HepG2 (cell line): ENCODE data around the gene PTPRM. TPM values are rescaled to one million over a fixed set of nuclear protein-coding genes. Genes with fewer than 3 reads are reported as not detected.

ENCODE experiments used
- ATAC-seq: fragments of 200-7000 bp; cut with Tn5 transposase; 3 replicates; pipeline ENCODE4 v1.9.1; 2020; ENCODE audit warnings: mild to moderate bottlenecking, moderate library complexity
- BruUV-seq: library from RNA; stranded (reverse); fragments of 400-500 nt; replicated peaks from 2 replicates; lab custom pipeline; 2021; lab: Mats Ljungman, UMichigan
- CTCF ChIA-PET: fragments of 300-600 bp; formaldehyde crosslinking; extraction: SDS; loops from one replicate; lab custom pipeline; 2021; ENCODE audit warnings: low total read pairs, inconsistent platforms, low intra/inter-chr PET ratio; lab: Yijun Ruan, JAX
- POLR2A ChIA-PET: fragments of 350-600 bp; sonication (Branson Sonifier 250); formaldehyde crosslinking; loops from one replicate; lab custom pipeline; 2020; ENCODE audit warnings: antibody characterized with exemption, inconsistent platforms; lab: Yijun Ruan, JAX
- DNase-seq: peaks from one replicate; pipeline ENCODE4 v3.0.0-alpha.2; 2015; ENCODE audit warnings: low spot score
- FAIRE-seq: peaks from 3 replicates; lab custom pipeline; 2011; peaks lifted over from hg19 to GRCh38; lab: Jason Lieb, UNC
- H2AFZ ChIP-seq: one replicate; pipeline ENCODE4 v1.6.1; 2011; ENCODE audit warnings: low read length, inconsistent platforms
- H3K27ac ChIP-seq: fragments of 300-600 bp; 3 replicates; pipeline ENCODE4 v1.8.0; 2011; ENCODE audit warnings: mixed run types, mild to moderate bottlenecking, mixed read lengths, low read length, inconsistent platforms; ENCODE audit not compliant: insufficient read depth; ENCODE audit errors: extremely low read length
- H3K27me3 ChIP-seq, 2 experiments: fragments of 200-600 bp in 1 of 2; 2 replicates in 1 of 2; 3 replicates in 1 of 2; pipeline versions ENCODE4 v1.6.0 to v1.8.0; 2011; ENCODE audit warnings: low read length in 2 of 2, mild to moderate bottlenecking in 2 of 2, moderate library complexity in 2 of 2, inconsistent platforms in 1 of 2; ENCODE audit not compliant: insufficient read depth in 2 of 2, control insufficient read depth in 1 of 2
- H3K36me3 ChIP-seq, 2 experiments: fragments of 200-600 bp in 1 of 2; replicated peaks in 1 of 2; 2 replicates in 1 of 2; 3 replicates in 1 of 2; pipeline versions ENCODE4 v1.5.1 to v1.8.0; 2011; ENCODE audit warnings: low read length in 2 of 2, inconsistent platforms in 1 of 2; ENCODE audit not compliant: insufficient read depth in 2 of 2, control insufficient read depth in 1 of 2
- H3K4me1 ChIP-seq: 2 replicates; pipeline ENCODE4 v1.5.1; 2012; ENCODE audit warnings: low read length, inconsistent platforms; ENCODE audit not compliant: insufficient read depth
- H3K4me2 ChIP-seq: 2 replicates; pipeline ENCODE4 v1.6.0; 2011; ENCODE audit warnings: low read depth, low read length, inconsistent platforms
- H3K4me3 ChIP-seq, 3 experiments: fragments of 200-600 bp in 1 of 3; sonication (generic), shearing (Covaris generic) in 1 of 3; replicated peaks in 1 of 3; 2 replicates each; pipeline ENCODE4 v1.5.1; 2011 to 2016; ENCODE audit warnings: low read length in 3 of 3, inconsistent platforms in 2 of 3, low read depth in 2 of 3, mild to moderate bottlenecking in 2 of 3, control low read depth in 1 of 3, mixed read lengths in 1 of 3; ENCODE audit not compliant: insufficient read depth in 1 of 3
- H3K79me2 ChIP-seq: one replicate; pipeline ENCODE4 v1.6.1; 2011; ENCODE audit warnings: low read length, inconsistent platforms; ENCODE audit not compliant: insufficient read depth
- H3K9ac ChIP-seq: 2 replicates; pipeline ENCODE4 v1.6.0; 2011; ENCODE audit warnings: mild to moderate bottlenecking, low read depth, low read length, inconsistent platforms; ENCODE audit not compliant: insufficient read depth
- H3K9me3 ChIP-seq: 2 replicates; pipeline ENCODE4 v1.5.1; 2012; ENCODE audit warnings: mild to moderate bottlenecking, low read length
- H4K20me1 ChIP-seq: 2 replicates; pipeline ENCODE4 v1.6.0; 2011; ENCODE audit warnings: inconsistent platforms, mild to moderate bottlenecking, low read length, moderate library complexity; ENCODE audit not compliant: insufficient read depth
- CENPX ChIP-seq: sonication (generic); formaldehyde crosslinking; IDR thresholded peaks from 2 replicates; pipeline ENCODE4 v1.9.0; 2021; ENCODE audit warnings: mild to moderate bottlenecking, missing genetic modification reagents, moderate library complexity
- HOXA7 ChIP-seq: sonication (generic); formaldehyde crosslinking; IDR thresholded peaks from 2 replicates; pipeline ENCODE4 v1.8.1; 2022; ENCODE audit warnings: mild to moderate bottlenecking, missing genetic modification reagents, moderate library complexity
- KDM2A ChIP-seq: sonication (generic); formaldehyde crosslinking; IDR thresholded peaks from 2 replicates; pipeline ENCODE4 v1.4.0; 2020; ENCODE audit warnings: low read depth, missing genetic modification reagents, borderline replicate concordance
- SIN3A ChIP-seq: IDR thresholded peaks from 2 replicates; pipeline ENCODE4 v1.6.1; 2011; ENCODE audit warnings: low read depth, mild to moderate bottlenecking, control low read depth, low read length, borderline replicate concordance
- SRSF9 ChIP-seq: fragments of 200-400 bp; formaldehyde crosslinking; IDR thresholded peaks from 2 replicates; pipeline ENCODE4 v1.6.1; 2018; ENCODE audit warnings: borderline replicate concordance, mild to moderate bottlenecking, low read depth, low read length; ENCODE audit not compliant: insufficient read depth, poor library complexity, severe bottlenecking
- STAT5B ChIP-seq: sonication (generic); formaldehyde crosslinking; IDR thresholded peaks from 2 replicates; pipeline ENCODE4 v1.4.0; 2020; ENCODE audit warnings: missing genetic modification reagents
- TARDBP ChIP-seq: sonication (generic); formaldehyde crosslinking; IDR thresholded peaks from 2 replicates; pipeline ENCODE4 v1.8.0; 2022; ENCODE audit warnings: mild to moderate bottlenecking, missing genetic modification reagents
- ZNF33B ChIP-seq: sonication (generic); formaldehyde crosslinking; IDR thresholded peaks from 2 replicates; pipeline ENCODE4 v1.5.1; 2020; ENCODE audit warnings: mild to moderate bottlenecking, missing genetic modification reagents
- ZNF775 ChIP-seq: sonication (generic); formaldehyde crosslinking; IDR thresholded peaks from 2 replicates; pipeline ENCODE4 v1.4.0; 2020; ENCODE audit warnings: missing genetic modification reagents, mild to moderate bottlenecking, moderate library complexity, borderline replicate concordance
- WGBS: methylation state at CpG from one replicate; pipeline ENCODE4 v1.1.6; 2017; ENCODE audit warnings: low lambda C conversion rate; 5-methylcytosine and 5-hydroxymethylcytosine counted together
- in situ Hi-C: cut with HindIII; loops from 2 replicates; pipeline ENCODE4 v1.10.0; 2017; ENCODE audit warnings: low pct_unique_long_range_greater_than_20kb; ENCODE audit not compliant: extremely low pct_ligation_motif_present
- intact Hi-C: fragments of 100-400 bp; cut with micrococcal nuclease; formaldehyde crosslinking; loops from one replicate; pipeline ENCODE4 v1.10.0; 2022; ENCODE audit not compliant: unreplicated experiment
- polyA plus RNA-seq, 8 experiments: library from polyadenylated mRNA; depleted of rRNA in 3 of 8; stranded (reverse) in 7 of 8; unstranded in 1 of 8; fragments of >200 nt; fragmentation: Illumina TruSeq in 4 of 8; extraction: Trizol in 4 of 8; gene quantifications; 2 replicates each; pipeline versions ENCODE4 v1.2.1 to v1.2.3, GENCODE V29; 2011 to 2016; ENCODE audit warnings: low read depth in 4 of 8, missing spikeins in 1 of 8, mixed read lengths in 1 of 8; ENCODE audit not compliant: insufficient read depth in 1 of 8
- total RNA-seq, 5 experiments: library from RNA; depleted of rRNA; stranded (reverse); fragments of >200 nt; fragmentation: Illumina TruSeq; extraction: Trizol; gene quantifications; 2 replicates each; pipeline ENCODE4 v1.2.3, GENCODE V29; 2016; ENCODE audit warnings: low read depth in 1 of 5
- TF ChIP-seq, protein P1 (sequence below): sonication (generic); formaldehyde crosslinking; IDR thresholded peaks from 2 replicates; pipeline ENCODE4 v1.8.1; 2022; ENCODE audit warnings: mild to moderate bottlenecking, missing genetic modification reagents
- TF ChIP-seq, protein P2 (sequence below): sonication (generic); formaldehyde crosslinking; IDR thresholded peaks from 2 replicates; pipeline ENCODE4 v1.8.0; 2022; ENCODE audit warnings: missing genetic modification reagents, mild to moderate bottlenecking, borderline replicate concordance
- TF ChIP-seq, protein P3 (sequence below): sonication (generic); formaldehyde crosslinking; IDR thresholded peaks from 2 replicates; pipeline ENCODE4 v1.4.0; 2020; ENCODE audit warnings: missing genetic modification reagents
- TF ChIP-seq, protein P4 (sequence below): sonication (generic); formaldehyde crosslinking; IDR thresholded peaks from 2 replicates; pipeline ENCODE4 v1.5.0; 2020; ENCODE audit warnings: mild to moderate bottlenecking, missing genetic modification reagents, borderline replicate concordance

PTPRM gene
- total and polyA plus RNA-seq, 2 of the 13 experiments (the other 11 are each of a cell fraction or from before 2014, with no cell fraction given), result 12.6 to 108 TPM

DNA sequence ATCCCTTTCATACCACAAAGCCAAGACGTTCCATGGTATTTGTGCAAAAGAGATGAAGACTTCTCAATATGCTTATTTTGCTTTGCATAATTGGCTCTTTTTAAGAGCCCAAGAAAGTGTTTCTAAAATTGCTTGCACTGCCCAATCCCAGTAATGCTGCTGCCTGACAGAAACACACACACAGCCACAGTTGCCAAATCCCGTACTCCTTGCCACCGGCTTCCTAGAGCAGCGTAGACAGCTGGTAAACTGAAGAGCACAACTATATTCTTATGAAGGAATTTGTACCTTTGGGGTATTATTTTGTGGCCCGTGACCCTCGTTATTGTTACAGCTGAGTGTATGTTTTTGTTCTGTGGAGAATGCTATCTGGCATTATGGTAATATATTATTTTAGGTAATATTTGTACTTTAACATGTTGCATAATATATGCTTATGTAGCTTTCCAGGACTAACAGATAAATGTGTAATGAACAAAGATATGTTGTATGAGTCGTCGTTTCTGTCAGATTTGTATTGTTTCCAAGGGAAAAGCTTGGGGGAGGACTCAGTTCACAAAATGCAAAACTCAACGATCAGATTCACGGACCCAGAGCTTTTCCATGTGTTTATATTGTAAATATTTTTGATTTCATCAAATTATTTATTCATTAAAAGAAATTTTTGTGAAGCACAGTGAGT lies 839.2 kb downstream of the PTPRM start (continued):
- TF ChIP-seq STAT5B (CRISPR knock-in tag) (no peak), ZNF775 (CRISPR knock-in tag) (no peak), SIN3A (no peak)
- TF ChIP-seq, protein P1, sequence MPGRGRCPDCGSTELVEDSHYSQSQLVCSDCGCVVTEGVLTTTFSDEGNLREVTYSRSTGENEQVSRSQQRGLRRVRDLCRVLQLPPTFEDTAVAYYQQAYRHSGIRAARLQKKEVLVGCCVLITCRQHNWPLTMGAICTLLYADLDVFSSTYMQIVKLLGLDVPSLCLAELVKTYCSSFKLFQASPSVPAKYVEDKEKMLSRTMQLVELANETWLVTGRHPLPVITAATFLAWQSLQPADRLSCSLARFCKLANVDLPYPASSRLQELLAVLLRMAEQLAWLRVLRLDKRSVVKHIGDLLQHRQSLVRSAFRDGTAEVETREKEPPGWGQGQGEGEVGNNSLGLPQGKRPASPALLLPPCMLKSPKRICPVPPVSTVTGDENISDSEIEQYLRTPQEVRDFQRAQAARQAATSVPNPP (CRISPR knock-in tag), result no peak
- TF ChIP-seq, protein P2, sequence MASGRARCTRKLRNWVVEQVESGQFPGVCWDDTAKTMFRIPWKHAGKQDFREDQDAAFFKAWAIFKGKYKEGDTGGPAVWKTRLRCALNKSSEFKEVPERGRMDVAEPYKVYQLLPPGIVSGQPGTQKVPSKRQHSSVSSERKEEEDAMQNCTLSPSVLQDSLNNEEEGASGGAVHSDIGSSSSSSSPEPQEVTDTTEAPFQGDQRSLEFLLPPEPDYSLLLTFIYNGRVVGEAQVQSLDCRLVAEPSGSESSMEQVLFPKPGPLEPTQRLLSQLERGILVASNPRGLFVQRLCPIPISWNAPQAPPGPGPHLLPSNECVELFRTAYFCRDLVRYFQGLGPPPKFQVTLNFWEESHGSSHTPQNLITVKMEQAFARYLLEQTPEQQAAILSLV (CRISPR knock-in tag), result no peak
- TF ChIP-seq, all 625 proteins: peak for 0

DNA sequence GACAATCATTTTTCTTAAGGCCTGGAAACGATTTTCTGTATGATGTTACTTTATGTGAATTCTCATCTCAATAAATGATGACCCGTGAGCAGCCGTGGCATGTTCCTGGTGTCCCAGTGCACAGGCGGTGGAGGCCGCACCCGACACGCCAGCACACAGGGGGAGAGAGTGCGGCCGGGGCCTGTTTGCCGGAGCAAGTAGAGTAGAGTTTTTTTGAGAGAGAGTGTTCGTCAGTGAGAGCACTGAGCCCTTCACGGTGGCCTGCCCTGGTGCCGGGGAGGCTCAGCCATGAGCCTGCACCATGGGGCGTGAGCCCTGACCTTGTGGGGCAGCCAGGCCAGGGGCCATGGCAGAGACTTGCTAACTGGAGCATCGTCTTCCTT lies 839.7 kb downstream of the PTPRM start:
- DNase-seq (no peak), FAIRE-seq (no peak), ATAC-seq (no peak)
- no peak overlapping the region for H3K4me2 ChIP-seq
- no peaks in the 10 kb centered on the region; a peak in 1 of 5 replicates for H3K36me3 ChIP-seq
- no peak overlapping the region for H2AFZ ChIP-seq
- in situ Hi-C loops, result no loop called here
- 86% methylated on average over 7 of the region's 15 CpGs for WGBS
- BruUV-seq, result no TSS peak
- intact Hi-C loops, result no loop called here
- ChIA-PET CTCF (no interaction called here), POLR2A (no interaction called here)
- H4K20me1 ChIP-seq, result no peaks in the 10 kb centered on the region
- no peak overlapping the region for H3K27ac ChIP-seq
- H3K79me2 ChIP-seq, result no peaks in the 10 kb centered on the region
- no peak overlapping the region for H3K9ac ChIP-seq
- peaks cover 11% of the 10 kb centered on the region for H3K9me3 ChIP-seq
- H3K27me3 ChIP-seq, result no peaks in the 10 kb centered on the region
- peaks cover 7% of the 10 kb centered on the region; the same call in 1 of the 2 replicates for H3K4me1 ChIP-seq
- no peak overlapping the region for H3K4me3 ChIP-seq
- TF ChIP-seq, protein P3, sequence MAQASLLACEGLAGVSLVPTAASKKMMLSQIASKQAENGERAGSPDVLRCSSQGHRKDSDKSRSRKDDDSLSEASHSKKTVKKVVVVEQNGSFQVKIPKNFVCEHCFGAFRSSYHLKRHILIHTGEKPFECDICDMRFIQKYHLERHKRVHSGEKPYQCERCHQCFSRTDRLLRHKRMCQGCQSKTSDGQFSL, result no peak
- TF ChIP-seq ZNF33B (CRISPR knock-in tag) (no peak), SRSF9 (no peak), TARDBP (CRISPR knock-in tag) (no peak), HOXA7 (no peak), KDM2A (CRISPR knock-in tag) (no peak), CENPX (CRISPR knock-in tag) (no peak)
- TF ChIP-seq, protein P4, sequence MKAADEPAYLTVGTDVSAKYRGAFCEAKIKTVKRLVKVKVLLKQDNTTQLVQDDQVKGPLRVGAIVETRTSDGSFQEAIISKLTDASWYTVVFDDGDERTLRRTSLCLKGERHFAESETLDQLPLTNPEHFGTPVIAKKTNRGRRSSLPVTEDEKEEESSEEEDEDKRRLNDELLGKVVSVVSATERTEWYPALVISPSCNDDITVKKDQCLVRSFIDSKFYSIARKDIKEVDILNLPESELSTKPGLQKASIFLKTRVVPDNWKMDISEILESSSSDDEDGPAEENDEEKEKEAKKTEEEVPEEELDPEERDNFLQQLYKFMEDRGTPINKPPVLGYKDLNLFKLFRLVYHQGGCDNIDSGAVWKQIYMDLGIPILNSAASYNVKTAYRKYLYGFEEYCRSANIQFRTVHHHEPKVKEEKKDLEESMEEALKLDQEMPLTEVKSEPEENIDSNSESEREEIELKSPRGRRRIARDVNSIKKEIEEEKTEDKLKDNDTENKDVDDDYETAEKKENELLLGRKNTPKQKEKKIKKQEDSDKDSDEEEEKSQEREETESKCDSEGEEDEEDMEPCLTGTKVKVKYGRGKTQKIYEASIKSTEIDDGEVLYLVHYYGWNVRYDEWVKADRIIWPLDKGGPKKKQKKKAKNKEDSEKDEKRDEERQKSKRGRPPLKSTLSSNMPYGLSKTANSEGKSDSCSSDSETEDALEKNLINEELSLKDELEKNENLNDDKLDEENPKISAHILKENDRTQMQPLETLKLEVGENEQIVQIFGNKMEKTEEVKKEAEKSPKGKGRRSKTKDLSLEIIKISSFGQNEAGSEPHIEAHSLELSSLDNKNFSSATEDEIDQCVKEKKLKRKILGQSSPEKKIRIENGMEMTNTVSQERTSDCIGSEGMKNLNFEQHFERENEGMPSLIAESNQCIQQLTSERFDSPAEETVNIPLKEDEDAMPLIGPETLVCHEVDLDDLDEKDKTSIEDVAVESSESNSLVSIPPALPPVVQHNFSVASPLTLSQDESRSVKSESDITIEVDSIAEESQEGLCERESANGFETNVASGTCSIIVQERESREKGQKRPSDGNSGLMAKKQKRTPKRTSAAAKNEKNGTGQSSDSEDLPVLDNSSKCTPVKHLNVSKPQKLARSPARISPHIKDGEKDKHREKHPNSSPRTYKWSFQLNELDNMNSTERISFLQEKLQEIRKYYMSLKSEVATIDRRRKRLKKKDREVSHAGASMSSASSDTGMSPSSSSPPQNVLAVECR (CRISPR knock-in tag), result no peak
